Measurements from ENCODE around the gene BACH2. TPM values are rescaled to one million over a fixed set of nuclear protein-coding genes. Genes with fewer than 3 reads are reported as not detected.

Gene BACH2
- total RNA-seq, 2 donors from 2014 or later = 0.52 to 1.2 TPM

- Histone ChIP-seq H3K4me3 (no peak overlapping the region), H3K4me1 (no peaks in the 10 kb centered on the region), H3K27me3 (no peaks in the 10 kb centered on the region), H3K9me3 (no peaks in the 10 kb centered on the region), H3K9ac (ENCODE audit: low read depth in 2 of 2, low read length in 2 of 2) (no peak overlapping the region), H3K27ac (no peak overlapping the region), H3K36me3 (no peaks in the 10 kb centered on the region)
- no peak for TF ChIP-seq CTCF (IDR thresholded peaks at IDR 0.05)
- no peak for DNase-seq
- intact Hi-C loops (cut with DNase I) = no loop called here
Measured at GRCh38 chr6:90257486-90257738, 39.2 kb downstream of the BACH2 start.

DNA sequence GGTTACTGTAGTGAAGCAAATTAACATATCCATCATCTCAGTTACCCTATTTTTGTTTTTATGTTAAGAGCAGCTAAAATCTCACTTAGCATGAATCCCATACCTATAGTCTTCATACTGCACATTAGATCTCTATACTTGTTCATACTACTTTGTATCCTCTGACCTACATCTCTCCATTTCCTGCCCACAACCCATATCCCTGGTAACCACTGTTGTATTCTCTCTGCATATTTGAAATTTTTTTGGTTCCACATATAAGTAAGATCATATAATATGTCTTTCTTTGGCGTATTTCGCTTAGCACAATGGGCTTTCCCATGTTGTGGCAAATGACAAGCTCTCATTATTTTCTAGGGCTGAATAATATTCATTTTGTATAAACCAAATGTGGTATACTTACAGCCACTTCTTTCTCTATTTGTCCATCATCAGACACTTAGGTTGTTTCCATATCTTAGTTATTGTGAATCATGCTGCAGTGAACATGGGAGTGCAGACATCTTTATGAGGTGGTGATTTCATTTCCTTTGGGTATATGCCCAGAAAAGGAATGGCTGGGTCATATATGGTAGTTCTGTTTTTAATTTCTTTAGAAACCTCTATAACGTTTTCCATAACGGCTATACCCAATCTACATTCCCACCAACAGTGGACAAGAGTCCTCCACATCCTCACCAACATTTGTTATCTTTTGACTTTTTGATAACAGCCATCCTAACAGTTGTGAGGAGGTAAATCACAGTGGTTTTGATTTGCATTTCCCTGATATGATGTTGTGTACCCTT is 39.8 kb downstream of the BACH2 start:
- Histone ChIP-seq H3K27me3 (no peaks in the 10 kb centered on the region), H3K4me3 (no peak overlapping the region), H3K36me3 (no peaks in the 10 kb centered on the region), H3K27ac (no peak overlapping the region), H3K9me3 (no peaks in the 10 kb centered on the region), H3K4me1 (no peaks in the 10 kb centered on the region), H3K9ac (ENCODE audit: low read depth in 2 of 2, low read length in 2 of 2) (no peak overlapping the region)
- DNase-seq = no peak
- no peak for TF ChIP-seq CTCF (IDR thresholded peaks at IDR 0.05)
- intact Hi-C loops (cut with DNase I) = no loop called here

DNA sequence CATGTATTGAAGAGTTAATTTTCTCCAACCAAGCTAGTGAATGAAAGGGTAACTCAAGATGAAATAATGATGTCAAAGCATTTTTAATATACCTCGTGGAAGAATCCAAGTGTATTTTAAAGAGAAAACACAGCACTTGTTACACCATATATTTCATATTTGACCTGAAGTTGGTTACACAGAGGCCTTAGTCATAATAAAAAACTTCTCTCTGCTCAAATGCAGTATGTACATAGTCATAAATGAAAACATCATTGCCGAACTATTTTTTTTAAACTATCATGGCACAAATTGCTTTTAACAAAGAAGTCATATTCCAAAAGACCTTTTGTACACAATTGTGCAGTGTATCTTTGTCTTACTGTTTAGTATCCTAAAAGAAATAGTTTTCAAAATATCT is 43.0 kb downstream of the BACH2 start:
- no peak overlapping the region for H3K27ac ChIP-seq
- DNase-seq = no peak
- H3K4me3 ChIP-seq = no peak overlapping the region
- intact Hi-C loops (cut with DNase I) = no loop called here
- no peaks in the 10 kb centered on the region for H3K9me3 ChIP-seq
- no peaks in the 10 kb centered on the region for H3K4me1 ChIP-seq
- no peaks in the 10 kb centered on the region for H3K36me3 ChIP-seq
- H3K27me3 ChIP-seq = no peaks in the 10 kb centered on the region
- H3K9ac ChIP-seq (ENCODE audit: low read depth in 2 of 2, low read length in 2 of 2) = no peak overlapping the region
- no peak for TF ChIP-seq CTCF (IDR thresholded peaks at IDR 0.05)

DNA sequence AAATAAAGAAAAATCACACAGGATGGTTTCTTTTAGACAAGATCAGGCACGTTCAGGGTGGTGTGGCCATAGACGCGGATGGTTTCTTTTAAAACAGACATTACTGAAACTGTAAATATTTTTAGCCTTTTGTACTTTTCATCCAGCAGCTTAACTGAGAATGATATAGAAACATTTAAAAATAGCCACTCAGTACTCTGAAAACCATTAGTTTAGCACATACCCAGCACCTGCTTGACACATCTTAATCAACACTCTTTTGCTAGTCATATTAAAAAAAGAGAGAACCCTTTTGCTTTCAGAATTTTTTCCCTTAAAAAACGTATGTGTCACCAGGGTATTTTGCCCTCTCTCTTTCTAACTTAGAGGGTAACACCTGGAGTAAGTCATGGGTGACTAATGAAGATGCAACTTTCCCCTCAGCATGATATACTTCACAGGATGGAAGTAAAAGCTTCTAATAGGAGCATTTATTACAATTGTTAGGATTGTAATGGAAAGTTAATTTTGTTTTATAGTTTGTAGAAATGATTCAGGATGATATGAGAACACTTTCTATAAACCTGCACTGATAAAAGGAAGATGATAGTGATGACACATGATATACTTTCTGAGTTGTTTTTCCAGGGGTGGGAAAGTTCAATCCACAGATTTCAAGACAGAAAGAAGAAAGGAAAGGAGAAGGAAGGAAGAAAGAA is 45.2 kb downstream of the BACH2 start:
- intact Hi-C loops (cut with DNase I) = no loop called here
- H3K4me1 ChIP-seq = no peaks in the 10 kb centered on the region
- no peaks in the 10 kb centered on the region for H3K36me3 ChIP-seq
- H3K9ac ChIP-seq (ENCODE audit: low read depth in 2 of 2, low read length in 2 of 2) = no peak overlapping the region
- no peak overlapping the region for H3K27ac ChIP-seq
- H3K4me3 ChIP-seq = no peak overlapping the region
- DNase-seq = no peak
- H3K9me3 ChIP-seq = no peaks in the 10 kb centered on the region
- no peak for TF ChIP-seq CTCF (IDR thresholded peaks at IDR 0.05)
- H3K27me3 ChIP-seq = no peaks in the 10 kb centered on the region

GRCh38 chr6:90250405-90250804 is 46.2 kb downstream of the BACH2 start:
- no peak overlapping the region for H3K4me3 ChIP-seq
- no peaks in the 10 kb centered on the region for H3K36me3 ChIP-seq
- DNase-seq = no peak
- H3K4me1 ChIP-seq = no peaks in the 10 kb centered on the region
- TF ChIP-seq CTCF (IDR thresholded peaks at IDR 0.05) = no peak
- no peak overlapping the region for H3K27ac ChIP-seq
- no peaks in the 10 kb centered on the region for H3K27me3 ChIP-seq
- intact Hi-C loops (cut with DNase I) = no loop called here
- no peaks in the 10 kb centered on the region for H3K9me3 ChIP-seq
- H3K9ac ChIP-seq (ENCODE audit: low read depth in 2 of 2, low read length in 2 of 2) = no peak overlapping the region
